HG03521 (cell line): ENCODE measurements around the gene ZBTB20.

Source experiments
- ATAC-seq: cut with Tn5 transposase; IDR thresholded peaks from one replicate; pipeline ENCODE4 v1.9.1; 2021; ENCODE audit warnings: mild to moderate bottlenecking, moderate library complexity; ENCODE audit not compliant: unreplicated experiment

Gene ZBTB20

DNA sequence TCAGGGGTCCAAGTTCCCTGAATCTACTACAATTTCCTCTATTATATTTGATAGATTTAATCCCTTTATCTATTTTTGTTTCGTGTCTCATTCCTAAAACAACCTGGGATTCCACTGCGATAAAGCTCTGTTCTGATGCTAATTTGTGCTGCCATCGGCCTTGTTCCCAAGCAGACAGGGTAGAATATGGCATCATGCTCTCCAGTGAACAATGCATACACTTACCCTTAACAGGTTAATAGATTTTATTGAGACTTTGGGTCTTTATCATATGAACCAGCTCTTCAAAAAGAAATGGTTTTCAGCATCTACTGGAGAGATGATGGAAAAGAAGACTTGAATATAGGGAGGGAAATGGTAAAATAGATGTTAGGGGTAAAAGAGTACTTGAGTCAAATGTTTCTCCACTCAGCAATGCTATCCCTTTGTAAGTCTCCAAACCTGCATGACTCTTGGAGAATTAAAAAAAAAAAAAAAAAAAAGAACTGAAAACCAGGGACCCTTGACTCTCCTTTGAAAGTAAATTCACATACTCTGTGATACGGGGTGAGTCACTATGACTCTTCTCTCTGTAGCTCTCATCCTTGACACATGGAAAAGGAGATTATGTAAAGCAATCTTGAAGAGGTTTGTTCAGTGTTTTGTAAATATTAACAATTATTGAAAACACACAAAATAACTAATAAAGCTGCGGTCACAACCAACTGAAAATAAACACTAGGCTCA is 268.8 kb downstream of the ZBTB20 start:
- ATAC-seq: no peak

DNA sequence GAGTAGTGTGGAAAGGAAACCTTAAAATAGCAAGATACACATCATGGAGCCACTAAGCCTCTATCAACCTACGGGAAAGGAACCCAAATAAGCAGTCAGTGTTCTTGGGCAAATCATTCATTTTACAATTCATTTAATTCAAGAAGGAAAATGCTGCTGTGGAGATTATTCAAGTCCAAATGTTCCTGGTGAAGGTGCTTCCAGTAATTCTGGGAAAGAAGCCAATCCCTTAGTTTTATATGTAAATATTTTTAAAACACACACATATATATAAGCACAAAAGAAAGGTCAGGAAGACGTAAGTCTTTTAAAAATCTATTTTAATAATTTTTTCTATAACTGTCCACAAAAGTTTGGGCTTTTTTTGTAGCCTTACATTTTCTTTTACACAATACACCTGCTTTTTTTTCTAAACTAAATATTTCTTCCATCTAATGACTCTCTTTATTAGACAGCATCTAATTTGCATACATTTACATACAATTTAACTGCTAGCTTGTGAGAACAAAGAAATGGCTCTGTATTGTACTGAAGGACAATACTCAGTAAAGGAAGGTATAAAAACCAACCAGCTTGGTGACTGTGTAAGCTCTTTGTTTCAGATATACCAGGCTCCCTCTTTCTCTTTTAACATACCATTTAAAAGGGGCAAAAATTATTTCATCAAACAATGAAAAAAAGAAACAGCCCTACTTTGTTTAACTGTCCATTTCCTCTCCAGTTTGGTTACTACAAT is 269.5 kb downstream of the ZBTB20 start:
- no peak for ATAC-seq

DNA sequence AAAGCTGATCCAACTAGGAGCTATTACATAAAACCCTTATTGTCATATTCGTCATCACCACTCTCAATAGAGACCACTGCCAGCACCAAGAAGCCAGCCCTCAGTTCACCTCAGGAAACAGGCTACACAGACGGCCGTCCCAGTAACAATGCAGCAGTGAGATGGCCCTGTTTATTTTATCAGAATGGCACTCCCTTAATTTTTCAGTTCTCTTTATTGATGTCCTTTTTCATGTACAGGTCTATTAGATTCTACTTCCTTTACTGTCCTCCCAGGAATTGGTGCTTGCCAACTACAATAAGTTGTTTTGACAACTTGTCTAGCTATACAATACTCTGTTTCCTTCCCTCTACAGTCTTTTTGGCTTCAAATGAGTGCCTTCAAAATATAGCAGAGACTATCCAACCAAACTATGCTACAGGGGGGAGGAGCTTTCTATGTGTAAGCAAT is 272.5 kb downstream of the ZBTB20 start:
- ATAC-seq: no peak

DNA sequence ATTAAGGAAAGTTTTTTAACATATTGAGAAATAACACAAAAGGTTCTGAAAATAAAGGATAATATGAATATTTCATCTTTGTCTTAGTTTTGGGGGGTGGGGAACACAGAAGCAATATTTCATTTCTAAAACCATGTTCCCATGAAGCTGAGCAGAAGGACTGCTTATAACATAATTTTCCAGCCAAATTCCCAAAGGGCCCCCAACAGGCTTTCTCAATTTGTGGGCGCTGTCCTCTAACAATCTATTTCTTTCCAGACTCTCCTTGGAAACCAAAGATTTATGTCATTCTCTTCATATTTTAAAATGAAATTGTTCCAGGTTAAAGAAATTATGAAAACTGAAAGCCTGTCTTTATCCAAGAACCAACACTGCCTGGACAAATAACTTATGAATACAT is 273.5 kb downstream of the ZBTB20 start:
- ATAC-seq: no peak

DNA sequence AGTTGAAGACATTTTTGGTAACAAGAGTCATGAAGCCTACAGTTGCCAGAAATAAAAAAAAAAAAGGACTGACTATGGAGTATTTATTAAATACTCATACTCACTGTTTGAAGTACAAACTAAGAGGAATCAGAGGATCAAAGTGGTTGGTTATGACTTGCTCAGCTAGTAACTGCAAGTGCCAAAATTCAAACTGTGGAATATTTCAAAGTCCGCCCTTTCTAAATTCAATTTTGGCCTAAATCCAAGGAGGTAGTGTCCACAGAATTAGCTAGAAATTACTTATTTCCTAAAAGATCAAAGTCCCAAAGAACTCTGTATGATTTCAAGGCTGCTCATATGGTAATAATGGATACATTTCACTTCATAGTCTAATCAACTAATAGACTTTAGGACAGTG is 274.5 kb downstream of the ZBTB20 start:
- ATAC-seq: no peak

DNA sequence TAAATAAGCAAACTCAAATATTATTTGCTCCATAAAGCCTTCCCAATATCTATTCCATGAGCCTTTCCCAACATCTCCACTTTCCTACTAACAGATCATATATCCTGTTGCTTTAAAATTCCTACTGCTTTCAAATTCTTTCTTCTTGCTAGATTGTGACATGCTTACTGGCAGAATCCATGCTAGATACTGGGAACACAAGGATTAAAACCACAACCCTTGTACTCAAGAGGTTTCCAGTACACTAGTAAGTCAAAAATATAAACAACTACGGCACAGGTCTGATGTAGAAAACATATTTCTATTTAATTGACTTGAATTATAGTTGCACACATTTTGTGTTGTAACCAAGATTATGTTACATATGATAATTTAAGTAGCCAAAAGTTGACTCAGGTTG is 275.0 kb downstream of the ZBTB20 start:
- no peak for ATAC-seq

DNA sequence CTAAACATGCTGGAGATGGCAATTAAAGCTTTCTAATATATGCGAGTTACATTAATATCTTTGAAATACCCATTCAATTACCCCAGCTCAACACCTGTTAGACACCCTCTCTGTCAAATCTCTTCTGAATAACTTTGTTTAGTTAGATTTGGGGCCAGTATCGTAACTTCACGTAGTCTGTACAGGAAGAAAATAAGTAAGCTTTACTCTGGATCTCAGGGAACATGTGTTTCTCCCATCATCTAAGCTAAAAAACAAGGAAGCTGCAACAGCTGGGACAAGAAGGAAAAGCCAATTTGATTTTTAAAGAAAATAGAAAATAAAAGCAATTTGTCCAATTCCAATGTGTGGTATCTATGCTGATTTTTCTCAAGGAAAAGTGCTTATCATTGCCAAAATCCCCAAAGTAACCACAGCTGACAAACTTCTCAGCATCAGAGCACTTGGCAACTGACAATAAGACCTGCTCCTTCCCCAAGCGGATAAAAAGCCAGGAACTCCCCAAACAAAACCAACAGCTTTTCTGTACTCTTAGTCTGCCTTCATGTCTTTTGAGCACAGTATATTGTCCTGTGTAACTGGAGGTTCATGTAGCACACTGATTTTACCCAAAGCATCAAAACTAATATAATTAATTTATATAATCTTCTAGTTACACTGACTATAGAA is 279.1 kb downstream of the ZBTB20 start:
- ATAC-seq: no peak

DNA sequence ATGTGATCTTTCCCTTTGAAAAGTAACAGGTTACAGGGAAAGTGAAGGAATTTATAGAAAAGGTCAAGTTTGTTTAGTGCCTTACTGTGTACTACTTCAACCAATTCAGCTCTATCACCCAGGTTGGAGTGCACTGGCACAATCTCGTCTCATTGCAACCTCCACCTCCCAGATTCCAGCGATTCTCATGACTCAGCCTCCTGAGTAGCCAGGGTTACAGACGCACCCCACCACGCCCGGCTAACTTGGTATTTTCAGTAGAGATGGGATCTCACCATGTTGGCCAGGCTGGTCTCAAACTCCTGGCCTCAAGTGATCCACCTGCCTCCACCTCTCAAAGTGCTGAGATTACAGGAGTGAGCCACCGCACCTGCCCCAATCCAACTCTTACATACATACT is 279.7 kb downstream of the ZBTB20 start:
- no peak for ATAC-seq

DNA sequence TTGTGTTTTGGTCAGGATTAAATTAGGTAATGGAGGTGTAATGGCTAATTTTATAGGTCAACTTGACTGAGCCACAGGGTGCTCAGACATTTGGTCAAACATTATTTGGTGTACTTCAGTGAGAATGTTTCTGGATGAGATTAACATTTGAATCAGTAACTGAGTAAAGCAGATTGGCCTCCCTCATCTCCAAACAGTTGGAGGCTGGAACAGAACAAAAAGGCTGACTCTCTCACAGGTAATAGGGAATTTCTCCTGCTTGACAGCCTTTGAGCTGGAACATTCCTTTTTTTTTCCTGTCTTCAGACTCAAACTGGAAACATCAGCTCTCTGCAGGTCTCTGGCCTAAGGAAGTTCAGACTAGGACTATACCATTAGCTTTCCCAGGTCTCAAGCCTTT is 280.7 kb downstream of the ZBTB20 start:
- no peak for ATAC-seq

DNA sequence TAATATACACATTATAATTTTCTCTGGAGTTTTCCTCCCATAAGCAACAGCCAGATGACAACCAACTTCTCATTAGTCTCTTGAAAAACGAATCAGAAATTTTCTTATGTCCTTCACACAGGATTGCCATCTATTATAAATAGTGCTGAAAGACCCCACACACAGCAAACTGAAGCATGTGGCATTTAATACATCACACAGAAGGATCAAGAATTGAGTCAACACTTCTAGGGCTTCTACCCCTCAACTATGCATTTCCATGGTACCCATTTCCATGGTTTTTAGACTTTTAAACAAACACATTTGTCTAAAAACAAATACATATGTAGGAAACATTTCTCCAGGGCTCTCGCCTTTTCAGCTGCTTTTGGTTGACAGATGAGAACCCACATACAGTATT is 282.1 kb downstream of the ZBTB20 start:
- no peak for ATAC-seq

DNA sequence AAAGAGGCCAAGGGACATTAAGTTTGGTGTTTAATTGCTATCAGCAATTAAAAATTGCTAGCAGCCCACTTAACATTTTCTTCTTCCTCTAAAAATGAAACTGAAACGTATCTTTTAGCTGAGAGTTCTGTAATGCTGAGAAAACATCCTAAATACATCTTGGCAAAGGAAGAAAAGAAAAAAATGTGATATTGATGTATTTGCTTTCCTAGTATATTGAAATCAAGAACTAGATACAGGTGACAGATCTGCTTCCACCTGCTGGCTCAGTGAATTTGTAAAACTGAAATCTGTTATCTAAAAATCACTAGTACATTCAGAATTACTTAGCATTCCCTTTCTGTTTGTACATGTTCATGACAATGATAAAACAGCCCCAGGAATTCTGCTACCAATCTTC is 283.2 kb downstream of the ZBTB20 start:
- no peak for ATAC-seq

DNA sequence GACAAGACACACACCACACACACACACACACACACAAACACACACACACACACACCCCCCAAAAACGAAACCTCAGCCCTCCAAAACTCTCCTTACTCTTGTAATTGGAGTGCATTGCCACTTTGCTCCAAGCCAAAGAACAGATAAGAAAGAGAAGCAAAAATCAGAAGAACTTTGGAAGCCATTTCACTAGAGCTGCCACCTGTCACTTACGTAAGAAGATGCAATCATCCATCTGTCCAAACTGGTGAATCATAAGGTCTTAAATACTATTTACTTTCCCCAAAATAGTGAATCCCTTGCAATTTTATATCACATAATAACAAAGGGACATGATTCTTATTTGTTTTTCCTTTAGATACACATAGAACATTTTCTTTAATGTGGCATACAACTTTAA is 285.4 kb downstream of the ZBTB20 start:
- ATAC-seq: no peak

DNA sequence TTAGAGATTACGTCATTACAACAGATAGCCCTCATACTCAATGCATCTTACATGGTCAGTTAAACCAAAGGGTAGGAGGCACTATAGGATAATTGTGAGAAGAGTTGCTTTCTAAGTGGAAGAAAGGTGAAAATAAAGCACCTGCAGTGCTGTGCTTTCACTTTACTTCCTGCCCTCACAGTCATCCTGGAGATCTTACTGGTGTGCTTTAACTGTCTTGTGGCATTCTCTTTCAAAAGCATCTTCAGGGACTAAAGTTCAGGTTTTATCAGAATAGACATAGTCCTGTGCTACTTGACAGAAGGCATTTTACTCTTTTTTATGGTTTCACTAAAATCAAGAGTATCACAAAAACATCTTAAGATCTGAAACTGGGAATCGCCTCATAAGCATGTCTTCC is 286.6 kb downstream of the ZBTB20 start:
- ATAC-seq: no peak

DNA sequence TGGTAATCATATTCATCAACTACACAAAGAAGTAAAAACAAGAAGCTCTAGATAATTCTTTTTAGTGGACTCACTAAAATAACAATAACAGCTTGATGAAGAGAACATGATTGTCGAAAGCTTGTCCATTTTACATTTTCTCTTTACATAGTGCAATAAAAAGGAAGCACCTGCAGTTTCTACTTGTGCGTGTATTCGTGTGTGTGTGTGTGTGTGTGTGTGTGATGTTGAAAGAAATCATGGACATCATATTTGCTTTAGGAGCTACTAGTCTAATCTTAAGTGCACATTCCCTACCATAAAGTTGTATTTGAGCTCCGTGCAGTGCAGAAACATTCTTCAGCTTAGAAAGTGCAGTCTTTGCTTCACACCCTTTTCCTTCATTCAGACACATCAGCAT is 288.8 kb downstream of the ZBTB20 start:
- no peak for ATAC-seq

DNA sequence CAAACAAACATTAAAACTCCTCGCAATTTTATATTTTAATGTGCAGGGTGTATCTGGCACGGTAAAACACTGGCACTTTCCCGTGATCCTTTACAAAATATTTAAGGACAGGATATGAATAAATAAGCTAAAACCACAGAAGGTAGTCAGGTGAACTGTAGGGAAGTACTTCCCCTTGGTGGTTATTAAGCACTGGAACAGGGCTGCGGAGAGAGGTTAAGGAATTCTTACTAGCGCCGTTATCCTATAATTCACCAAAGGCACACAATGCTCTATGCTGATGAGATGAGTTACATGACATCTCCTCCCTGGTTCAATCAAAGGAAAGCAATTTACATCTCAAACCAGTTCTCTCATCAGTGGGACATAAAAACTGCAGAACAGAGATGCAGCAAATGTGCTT is 289.8 kb downstream of the ZBTB20 start:
- no peak for ATAC-seq

DNA sequence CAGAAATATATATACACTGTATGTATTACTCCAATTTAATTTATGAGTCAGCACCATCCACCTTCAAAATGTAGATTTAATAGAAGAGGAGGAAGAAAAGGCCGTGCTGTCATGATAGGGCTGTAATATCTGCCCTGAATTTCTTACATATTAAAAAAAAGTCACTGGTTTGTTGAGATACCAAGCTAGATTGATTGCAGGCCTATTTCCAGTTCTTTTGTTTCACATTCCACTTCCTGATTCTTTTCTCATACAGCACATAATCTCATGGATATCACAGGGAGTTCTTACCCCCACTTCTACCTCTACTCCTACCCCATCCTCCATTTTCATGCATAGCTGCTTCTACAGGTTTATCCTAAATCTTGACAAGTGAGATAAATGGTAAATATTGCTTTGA is 290.3 kb downstream of the ZBTB20 start:
- ATAC-seq: no peak

DNA sequence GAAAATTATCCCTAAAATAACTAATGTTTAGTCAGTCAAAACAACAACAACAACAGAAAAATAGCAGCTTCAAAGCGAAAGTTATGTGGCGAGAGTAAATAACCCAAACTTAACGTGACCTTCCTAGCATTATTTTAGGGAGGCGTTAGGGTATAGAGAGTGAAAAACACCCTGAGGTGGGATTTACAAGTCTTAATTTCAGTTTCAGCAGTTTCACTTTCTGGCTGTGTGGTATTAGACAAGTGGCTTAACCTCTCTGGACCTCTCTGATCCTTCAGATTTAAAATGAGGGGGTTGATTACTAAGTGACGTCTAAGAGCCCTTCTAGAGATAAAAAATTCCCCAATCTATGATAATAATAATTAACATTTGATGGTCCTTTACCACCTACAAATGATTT is 291.2 kb downstream of the ZBTB20 start:
- ATAC-seq: no peak

DNA sequence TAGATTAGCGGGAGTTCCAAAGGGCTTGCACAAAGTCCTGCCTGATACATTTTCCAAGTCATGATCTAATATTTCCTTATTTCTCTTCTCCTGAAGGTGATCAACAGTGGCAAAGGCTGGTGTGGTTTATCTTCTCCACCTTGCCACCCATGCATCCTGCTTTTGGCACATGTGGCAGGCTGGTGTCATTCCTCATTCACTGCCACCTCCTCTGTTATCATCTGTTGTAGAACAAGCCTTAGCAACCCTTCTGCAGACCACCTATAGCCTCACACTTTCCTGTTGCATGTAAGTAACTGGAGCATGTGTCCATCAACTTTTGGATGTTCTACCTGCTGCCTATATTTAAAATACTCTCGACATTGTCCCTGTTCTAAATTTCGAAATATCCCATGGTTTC is 294.1 kb downstream of the ZBTB20 start:
- ATAC-seq: no peak

DNA sequence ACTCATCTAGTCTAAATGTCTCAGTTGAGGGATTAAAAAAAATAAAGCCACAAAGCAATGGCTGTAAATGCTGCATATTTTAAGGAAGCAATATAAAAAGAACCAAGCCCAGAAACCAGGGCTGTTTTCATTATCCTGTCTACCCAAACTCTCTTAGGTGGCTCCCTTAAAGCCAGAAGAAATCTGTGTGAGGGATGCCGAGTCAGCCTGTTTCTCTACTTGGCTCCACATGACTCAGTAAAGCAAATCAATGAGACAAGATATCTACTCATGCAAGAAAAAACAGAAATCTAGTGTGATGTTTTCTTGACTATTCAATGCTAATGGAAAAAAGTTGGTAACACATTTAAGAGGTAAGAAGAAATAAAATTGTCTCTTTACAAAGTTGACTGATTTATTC is 296.2 kb downstream of the ZBTB20 start:
- ATAC-seq: no peak

DNA sequence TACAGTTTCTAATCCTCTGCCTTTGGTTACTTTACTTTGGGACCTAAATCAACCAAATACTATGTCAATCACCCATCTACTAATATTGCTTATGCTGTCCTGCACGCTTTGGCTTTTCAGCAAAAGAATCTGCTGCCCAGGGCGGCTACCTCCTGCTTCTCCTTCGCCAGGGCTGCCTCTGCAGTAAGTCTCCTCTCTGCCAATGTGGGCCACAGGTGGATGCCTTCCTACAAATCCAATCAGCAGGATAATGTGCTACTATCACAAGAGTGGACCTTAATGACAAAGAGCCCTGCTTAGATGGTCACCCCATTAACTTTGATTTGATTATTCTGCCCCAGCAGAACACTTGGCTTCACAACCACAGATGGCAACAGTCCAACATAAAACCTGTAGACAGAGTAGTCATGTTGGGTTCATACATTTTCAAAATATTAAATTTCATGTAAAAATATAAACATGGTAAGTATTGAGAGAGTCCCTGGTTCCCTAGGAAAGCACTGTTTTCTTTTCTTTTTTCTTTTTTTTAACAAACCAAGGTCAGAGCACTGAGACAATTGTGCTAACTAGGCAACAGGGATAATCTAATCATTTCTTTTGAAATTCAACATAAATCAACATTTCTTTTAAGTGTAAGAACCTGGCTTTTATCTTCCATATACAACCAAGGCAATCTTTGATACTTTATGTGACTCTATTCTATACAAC is 298.3 kb downstream of the ZBTB20 start:
- ATAC-seq: no peak

DNA sequence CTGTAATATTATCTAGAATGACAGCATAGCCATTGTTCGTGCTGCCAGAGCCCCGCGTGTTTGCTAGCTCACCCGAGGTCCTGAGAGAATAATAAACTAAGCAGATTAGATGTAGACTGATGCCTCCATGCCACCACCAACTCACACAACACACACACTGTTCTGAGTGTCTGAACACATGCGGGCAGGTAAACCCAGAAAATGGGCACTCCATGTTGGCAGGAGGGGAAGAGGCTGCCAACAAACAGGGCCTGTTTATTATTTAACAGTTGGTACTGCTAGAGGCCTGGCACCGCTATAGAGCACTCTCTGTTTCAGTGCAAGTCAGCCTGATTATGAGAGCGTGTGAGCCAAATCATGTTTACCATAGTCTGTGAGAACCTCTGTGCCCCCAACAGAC is 299.0 kb downstream of the ZBTB20 start:
- ATAC-seq: no peak
